Kidney capillary endothelial cell (primary cell): ENCODE data around the gene TMEM134.

Source experiments
- DNase-seq: peaks from one replicate; pipeline ENCODE4 v3.0.0-alpha.2; 2018; ENCODE audit warnings: low spot score

TMEM134 gene

GRCh38 chr11:67458266-67458665 is 10.8 kb downstream of the TMEM134 start:
- no peak for DNase-seq

- no peak for DNase-seq
Measured at GRCh38 chr11:67457453-67457852, 11.6 kb downstream of the TMEM134 start.

- DNase-seq, result no peak
Measured at GRCh38 chr11:67456068-67456705, 12.9 kb downstream of the TMEM134 start.

- no peak for DNase-seq
Measured at GRCh38 chr11:67455054-67455453, 14.0 kb downstream of the TMEM134 start, which contains the start of gene CABP4. TSS of gene CABP4 (plus strand) at chr11:67455354. CDS start at chr11:67455424, 70 bp downstream.

- DNase-seq, result no peak
Measured at GRCh38 chr11:67453816-67454732, 15.0 kb downstream of the TMEM134 start.

GRCh38 chr11:67452141-67452952 is 16.7 kb downstream of the TMEM134 start, which contains the start of gene GPR152:
TSS of gene GPR152 (minus strand) at chr11:67452729. CDS start at chr11:67452724, 5 bp downstream.
- DNase-seq, result peak; percentile 38

- DNase-seq, result no peak
Measured at GRCh38 chr11:67451658-67451976, 17.4 kb downstream of the TMEM134 start.

- no peak for DNase-seq
Measured at GRCh38 chr11:67450796-67451657, 18.0 kb downstream of the TMEM134 start.

- DNase-seq, result no peak
Measured at GRCh38 chr11:67449116-67449844, 19.8 kb downstream of the TMEM134 start.

- DNase-seq, result no peak
Measured at GRCh38 chr11:67448220-67448609, 20.8 kb downstream of the TMEM134 start.

GRCh38 chr11:67445515-67445914 is 23.5 kb downstream of the TMEM134 start:
- DNase-seq, result no peak

- DNase-seq, result no peak
Measured at GRCh38 chr11:67442504-67443404, 26.3 kb downstream of the TMEM134 start.

GRCh38 chr11:67441731-67442351 is 27.2 kb downstream of the TMEM134 start:
- DNase-seq, result no peak

- DNase-seq, result no peak
Measured at GRCh38 chr11:67441098-67441563, 27.9 kb downstream of the TMEM134 start.

- no peak for DNase-seq
Measured at GRCh38 chr11:67440229-67441097, 28.6 kb downstream of the TMEM134 start.

- peak; percentile 25 for DNase-seq
Measured at GRCh38 chr11:67439321-67440228, 29.5 kb downstream of the TMEM134 start.
